Inferior parietal cortex (tissue), 1 donor: ENCODE data around the gene RHCE.
"Not testable (repeated sequence)": the region's sequence is repeated elsewhere in the genome, so short reads cannot be mapped to it uniquely, and the experiment has no call there.

Source experiments
- DNase-seq: peaks from one replicate; pipeline ENCODE4 v3.0.0-alpha.2; 2016; ENCODE audit errors: extremely low spot score

Gene RHCE

DNA sequence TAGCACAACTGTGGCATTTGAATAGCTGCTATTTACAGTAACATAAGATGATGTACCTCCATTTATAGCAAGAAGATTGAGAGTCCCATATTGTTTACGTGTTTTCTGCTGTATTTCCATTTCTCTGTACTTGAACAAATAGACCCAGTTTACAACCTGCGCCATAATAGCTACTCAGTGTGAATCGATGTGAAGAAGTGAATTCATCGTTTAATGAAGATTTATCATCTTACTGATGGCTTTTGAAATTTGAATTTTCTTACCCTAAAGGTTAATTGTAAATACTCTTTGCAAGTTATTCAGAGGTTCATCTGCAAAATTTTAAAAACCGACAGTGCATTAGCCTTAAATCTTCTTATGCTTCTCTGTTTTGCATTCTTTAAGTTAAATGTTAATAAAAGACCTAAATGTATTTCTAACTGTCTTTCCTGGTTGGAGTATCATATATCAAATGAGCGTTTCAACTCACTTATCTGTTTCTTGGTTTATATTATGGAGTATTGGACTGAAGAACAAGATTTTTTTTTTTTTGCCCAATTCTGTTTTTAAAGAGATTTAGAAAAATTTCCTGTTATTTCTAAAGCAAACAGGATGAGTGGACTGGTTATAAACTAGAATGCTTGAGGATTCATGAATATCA is 12.2 kb upstream of the RHCE start:
- peak; percentile 22 for DNase-seq

DNA sequence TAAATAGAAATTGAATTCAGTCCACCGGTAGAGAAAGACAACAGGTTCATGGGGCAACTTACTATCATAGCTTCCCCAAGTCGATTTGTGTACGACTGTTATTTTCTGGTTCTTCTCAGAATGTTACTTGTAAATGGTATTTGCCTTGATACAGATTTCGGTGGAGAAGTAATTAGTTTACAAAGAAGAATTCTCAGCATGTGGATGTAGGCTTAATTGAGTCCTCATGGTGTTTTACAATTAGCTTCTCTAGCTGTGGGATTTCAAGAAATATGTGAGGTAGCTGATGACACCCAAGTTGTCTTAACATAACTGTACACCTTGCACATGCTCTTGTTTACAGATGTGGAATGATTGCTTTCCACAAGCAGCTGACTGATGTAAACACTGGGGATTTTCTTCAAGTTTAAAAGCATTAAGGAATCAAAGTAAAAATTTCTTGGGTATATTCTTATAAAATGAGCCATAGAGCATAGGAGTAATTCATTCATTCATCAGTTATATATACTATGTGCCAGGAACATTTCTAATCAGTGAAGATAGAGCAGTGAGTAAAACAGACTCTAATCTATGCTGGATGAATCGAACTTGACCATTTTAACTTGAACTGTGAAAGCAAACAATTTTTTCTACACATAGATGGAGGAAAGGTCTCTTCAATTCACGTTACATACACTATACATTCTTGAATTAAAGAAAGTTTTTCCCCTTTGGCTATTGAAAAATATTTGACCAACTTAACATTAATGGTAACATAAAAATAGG is 11.5 kb upstream of the RHCE start:
- DNase-seq = peak; percentile 37

DNA sequence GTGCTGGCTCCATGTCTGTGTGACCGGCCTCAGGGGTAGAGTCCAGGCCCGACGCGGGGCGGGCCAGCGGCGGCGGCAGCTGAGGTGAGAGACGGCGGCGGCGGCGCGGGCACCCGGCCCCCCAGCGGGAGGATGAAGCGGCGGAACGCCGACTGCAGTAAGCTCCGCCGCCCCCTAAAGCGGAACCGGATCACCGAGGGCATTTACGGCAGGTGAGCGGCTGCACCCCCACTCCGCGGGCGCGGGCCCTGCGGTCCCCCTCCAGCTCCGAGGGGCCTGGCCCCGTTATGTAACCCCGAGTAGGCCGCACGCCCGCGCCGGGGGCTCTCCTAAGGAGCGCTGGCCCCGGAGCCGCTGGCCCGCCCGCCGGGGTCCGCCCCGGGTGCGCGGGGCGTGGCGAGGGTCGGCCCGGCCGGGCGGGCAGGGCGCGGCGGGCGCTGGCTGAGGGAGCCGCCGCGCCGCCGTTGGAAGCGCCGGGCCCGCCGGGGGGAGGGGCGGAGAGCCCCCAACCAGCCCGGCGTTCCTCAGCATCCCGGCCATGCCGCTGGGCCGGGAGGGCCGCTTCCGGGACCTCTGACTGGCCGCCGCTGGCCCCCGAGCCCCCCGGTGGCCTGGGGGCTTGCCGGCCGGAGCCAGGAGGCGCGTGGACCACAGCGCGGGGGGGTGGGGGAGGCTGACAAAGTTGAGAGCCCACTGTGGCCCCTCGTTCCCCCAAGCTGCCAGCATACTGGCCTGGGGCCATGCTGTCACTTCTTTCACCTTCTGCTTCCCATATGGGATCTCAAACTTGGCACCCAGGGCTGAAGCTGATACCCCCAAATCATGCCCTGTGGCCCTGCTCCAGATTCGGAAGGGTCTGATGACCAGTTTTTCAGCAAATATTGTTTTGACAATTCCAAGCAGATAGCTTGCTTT is 10.6 kb upstream of the RHCE start:
- DNase-seq = no peak

DNA sequence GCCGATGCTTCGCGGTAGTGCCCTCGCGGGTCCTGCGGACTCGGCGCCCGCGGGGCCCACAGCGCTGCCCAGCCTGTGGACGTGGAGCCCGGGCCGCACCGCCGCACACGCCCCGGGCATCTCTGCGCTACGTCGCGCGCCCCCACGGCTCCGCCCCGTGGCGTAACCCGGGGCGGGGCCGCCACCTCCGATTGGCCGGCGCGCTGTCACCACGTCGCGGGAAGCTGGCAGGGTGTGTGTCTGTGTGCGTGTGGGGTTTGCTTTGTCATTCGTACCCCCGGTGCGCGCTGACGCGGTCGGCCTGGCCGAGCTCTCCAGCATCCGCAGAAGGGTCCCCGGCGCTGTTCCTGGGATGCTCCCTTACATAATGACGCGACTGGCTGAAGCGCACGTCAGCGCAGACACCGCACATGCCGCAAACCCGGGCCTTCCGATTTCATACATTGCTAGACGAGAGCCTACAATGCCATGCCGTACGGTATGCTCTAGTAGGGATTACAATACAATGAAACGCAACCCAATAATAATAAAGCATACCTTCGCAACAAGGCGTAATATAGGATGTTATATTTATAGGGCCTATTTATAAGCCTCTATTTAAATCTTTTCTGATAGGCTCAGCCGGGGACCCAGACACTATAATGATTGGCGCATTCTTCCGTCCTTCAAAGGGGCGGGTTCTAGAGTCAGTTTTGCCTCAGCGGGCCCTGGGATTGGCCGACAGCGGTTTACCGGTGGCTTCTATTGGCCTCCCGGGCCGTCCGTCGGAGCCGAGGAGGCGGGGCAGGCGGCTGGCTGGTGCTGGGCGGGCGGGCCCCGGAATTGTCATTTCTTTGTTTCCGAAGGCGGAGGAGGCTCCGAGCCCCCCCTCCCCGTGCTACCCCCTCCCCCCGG is 9.7 kb upstream of the RHCE start, which contains the start of gene MACO1:
MACO1 (plus strand) TSS at position 825 of the 894 bp plus-strand sequence. CDS start 202 bp downstream, outside the sequence.
- DNase-seq = peak; percentile 100

DNA sequence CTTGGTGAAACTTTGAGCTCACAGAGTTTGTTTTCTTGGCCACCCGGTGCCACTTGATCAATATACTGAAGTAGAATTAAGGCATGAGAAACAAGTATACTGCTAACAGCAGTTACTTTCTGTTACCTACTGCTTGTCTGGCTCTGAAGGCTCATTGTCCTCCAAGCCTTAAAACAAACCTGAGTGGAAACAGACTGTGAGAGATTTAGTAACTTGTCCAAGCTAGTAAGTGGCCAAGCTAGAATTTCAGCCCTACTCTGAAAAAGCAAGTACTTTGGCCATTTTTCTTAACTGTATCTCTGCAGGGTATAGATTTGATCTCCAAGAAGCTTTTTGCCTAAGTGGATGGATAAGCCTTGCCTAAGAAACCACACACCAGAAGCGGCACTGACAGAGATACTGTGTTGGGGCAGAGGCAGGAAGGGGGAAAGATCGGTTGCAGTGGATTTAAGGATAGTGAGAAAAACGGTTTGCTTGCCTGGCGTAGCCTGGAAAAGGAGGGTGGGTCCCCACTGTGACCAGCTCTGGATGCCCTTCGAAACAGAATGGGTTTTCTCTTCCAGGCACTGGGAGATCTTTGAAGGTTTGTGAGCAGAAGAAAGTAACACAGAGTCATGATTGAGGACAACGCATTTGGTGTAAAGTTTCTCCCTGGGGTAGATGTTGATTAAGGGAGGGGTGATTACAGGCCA is 8.0 kb upstream of the RHCE start:
- no peak for DNase-seq

DNA sequence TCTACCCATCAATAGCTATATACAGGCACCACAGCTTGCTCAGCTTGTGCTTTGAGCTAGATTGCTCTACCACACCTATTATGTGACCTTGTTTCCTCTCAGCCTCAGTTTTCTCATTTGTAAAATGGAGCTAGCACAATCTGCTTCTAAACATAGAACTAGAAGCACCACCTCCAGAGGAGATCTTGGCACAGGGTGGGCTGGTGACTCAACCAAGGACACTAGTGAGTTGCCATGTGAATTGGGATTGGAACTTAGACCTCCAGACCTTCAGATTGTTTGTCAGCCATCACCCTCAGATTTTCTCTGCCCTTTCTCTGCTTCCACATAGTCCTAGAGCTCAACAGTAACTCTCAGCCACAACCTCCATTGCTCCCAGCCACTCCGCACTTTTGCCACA is 7.1 kb upstream of the RHCE start:
- no peak for DNase-seq

DNA sequence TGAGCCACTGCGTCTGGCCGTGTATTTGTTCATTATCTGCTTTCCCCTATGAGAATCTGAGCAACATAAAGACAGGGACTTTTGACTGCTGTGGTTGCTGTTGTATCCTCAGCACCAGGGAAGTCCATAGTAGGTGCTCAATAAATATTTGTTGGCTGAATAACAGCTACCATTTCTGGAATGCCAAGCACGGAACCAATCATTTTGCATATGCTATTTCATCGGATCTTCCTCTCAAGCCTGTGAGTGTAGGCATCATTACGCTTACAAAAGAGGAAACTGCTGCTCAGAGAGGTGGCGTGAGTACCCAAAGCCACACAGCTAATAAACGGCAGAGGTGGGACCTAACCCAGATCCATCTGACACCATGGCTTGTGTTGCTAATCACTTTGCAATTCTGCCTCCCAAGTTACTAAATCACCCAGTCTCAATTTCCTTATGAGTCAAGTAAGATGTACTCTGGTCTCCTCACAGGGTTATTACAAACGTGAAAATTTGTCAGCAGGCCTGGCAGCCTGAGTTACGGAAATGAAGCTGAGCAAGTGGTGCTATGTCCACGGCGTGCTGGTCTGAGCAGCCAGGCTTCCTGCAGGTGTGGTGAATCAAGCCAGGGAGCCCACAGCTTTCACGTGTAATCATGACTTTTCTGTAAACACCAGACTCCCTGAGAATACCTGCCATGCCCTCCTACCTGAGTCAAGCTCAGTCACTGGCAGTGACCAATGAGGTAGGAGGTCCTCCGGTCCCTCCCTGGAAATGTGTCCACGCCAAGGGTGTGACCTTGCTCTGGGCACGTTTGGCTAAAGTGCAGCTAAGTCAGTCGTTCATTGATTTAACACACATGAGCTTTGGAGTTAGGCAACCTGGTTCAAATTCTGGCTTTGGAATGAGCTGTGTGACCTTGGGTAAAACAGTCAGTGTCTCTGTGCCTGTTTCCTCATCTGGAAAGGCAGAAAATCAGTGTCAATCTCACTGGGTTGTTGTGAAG is 4.8 kb upstream of the RHCE start:
- DNase-seq = no peak

DNA sequence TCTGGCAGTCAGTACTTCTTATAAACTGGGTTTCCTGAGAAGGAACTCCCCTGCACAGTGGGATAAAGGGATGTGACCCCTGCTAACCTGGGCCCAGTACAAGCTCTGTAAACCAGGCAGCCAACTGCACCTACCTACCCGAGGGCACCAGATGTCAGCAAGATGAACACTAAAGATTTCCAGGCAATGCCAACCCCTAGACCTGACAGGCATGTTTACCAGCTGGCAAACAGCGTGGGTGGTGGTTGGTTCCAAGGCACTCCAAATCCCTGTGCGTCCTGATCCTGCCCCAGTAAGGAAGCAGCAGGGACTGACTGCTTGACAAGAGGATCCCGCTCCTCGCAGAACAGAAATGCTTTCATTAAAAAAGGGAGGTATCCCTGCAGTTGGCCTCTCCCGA is 2.6 kb upstream of the RHCE start:
- not testable (repeated sequence) for DNase-seq

DNA sequence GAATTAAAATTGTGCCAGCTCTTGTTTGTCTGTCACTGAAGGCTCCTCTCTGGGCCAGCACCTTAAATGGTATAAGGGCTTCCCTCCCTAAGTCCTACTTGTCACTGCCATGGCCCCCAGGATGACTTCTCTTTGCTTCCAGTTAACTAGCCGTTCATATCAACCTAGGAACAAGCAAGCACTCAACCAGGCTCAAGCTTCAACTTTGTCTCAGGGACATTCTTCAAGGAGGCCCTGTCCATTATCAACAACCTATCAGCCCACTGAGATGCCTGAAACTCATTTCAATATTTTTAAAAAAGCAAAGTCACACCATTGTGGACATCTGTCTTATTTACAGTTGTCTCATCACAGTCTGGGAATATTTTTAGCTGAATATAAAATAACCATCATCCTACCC is 1.3 kb downstream of the RHCE start:
- not testable (repeated sequence) for DNase-seq

DNA sequence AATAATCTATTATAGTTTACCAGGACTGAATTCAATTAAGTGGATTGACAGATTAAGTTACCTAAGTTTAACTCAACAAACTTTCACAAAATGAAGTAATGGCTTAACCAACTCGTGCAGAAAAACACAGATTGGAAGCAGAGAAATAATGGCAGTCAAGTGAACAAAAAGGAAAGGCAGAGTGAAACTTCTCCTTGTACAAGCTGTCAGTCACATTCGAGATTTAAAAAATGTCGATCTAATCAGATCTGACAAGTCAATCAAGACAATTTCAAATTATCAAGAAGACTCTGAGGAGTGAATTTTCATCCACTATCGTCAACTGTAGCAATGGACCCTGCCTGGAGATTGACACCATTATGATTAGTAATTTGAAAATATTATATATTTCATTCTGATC is 3.3 kb downstream of the RHCE start:
- not testable (repeated sequence) for DNase-seq

DNA sequence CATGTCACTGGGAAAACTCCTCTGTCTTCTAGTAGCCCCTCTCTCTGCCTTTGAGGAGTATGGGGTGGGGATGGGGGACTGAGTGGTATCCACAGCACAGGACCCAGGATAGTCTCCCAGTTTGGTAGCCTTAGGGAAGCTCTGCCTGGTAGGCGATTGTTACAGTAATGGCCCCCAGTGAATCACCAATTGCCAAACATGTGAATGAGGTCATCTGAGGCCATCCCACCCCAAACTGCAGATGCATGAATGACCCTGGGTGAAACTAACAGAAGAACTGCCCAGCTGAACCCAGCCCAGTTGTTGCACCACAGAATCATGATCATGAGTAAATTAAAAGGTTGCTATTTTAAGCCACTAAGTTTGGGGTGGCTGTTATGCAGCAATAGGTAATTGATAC is 6.0 kb downstream of the RHCE start:
- DNase-seq = not testable (repeated sequence)

DNA sequence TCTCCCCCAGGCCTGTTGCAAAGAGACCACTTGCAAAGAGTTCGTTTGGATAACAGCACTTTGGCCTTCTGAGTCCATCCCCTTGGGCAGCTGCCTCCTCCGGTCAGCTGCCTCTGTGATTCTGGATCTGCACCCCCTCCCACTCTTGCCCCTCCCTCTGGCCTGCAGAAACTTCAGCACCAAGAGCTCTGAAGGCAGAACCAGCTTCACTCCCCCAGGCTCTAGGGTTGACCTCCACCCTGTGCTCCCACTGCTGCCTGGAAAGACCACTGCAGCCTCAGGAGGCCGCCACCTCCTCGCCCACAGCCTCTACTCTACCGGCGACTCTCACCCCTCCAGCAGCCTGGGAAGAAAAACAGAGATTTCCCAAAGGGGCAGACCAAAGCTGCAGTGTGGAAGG is 6.5 kb downstream of the RHCE start:
- DNase-seq = not testable (repeated sequence)

DNA sequence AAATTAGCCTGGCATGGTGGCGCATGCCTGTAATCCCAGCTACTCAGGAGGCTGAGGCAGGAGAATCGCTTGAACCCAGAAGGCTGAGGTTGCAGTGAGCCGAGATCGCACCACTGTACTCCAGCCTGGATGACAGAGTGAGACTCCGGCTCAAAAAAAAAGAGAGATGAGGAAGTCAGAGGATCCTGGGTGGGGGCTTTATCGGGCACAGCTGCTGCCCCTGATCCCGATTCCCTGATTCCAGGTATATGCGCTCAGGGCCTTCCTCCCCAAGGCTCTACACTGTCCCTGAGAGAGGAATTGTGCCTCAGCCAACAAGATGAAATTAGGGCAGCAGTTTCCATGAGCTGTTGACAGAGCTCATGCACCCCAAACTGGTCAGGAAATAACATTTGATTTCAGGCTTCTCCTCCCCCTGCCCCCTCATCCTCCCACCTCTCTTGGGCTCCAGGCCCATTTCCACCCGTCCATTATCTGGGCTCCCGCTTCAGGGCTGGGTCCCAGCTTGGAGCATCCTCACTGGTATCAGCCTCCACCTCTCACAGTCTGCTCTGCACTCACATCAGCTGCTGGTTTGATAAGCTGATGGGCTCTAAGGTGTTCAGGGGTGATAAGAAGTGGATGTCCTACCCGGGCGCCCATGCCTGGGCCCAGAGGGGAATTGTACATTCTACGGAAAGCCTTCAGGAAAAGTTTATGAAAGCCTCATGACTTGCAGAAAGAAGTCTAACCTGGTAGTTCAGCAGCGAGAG is 7.6 kb downstream of the RHCE start:
- not testable (repeated sequence) for DNase-seq

DNA sequence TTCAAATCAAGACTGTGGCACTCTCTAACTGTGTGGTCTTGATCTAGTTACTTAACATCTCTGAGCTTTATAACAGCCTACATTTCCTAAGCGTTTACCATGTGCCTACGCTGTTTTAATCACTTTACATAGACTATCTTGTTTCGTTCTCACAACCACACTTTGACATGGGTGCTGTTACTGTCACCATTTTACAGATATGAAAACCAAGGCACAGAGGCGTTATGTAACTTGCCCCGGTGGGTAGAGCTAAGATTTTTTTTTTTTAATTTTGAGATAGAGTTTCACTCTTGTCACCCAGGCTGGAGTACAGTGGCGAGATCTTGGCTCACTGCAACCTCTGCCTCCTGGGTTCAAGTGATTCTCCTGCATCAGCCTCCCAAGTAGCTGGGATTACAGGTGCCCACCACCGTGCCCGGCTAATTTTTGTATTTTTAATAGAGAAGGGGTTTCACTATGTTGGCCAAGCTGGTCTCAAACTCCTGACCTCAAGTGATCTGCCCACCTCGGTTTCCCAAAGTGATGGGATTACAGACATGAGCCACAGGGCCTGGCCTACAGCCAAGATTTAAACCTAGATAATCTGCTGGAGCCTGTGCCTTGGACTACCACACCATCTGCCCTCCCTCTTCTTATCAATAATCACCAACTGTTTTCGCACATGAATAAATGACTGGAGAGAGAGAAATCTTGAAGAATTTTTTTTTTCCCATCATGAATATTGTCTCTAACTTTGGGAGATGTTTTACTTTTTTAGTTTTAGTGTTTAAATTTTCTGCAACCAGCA is 10.8 kb downstream of the RHCE start:
- not testable (repeated sequence) for DNase-seq

DNA sequence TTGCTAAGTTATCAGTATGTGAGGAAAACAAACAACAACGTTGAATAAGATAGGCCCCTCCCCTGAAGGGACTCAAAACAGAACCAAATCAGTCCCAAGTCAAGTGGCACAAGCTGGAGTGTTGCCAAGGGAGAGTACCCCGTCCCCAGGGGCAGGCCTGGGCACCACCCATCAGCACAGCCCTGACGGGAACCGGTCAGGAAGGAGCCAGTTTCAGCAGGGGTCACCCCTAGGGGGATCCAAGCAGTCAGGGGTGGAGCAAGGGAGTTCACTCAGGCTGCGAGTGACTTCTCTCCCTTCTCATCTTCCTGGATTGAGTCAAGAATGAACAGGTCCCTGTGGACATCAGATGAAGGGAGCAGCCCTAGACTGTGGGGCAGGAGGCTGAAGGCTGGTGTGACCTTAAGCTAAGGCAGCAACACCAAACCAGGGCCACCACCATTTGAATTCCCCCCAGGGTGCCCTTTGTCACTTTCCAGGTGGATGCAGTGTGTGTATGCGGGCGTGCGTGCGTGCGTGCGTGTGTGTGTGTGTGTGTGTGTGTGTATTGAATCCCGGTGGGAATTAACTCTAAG is 14.8 kb downstream of the RHCE start:
- not testable (repeated sequence) for DNase-seq

DNA sequence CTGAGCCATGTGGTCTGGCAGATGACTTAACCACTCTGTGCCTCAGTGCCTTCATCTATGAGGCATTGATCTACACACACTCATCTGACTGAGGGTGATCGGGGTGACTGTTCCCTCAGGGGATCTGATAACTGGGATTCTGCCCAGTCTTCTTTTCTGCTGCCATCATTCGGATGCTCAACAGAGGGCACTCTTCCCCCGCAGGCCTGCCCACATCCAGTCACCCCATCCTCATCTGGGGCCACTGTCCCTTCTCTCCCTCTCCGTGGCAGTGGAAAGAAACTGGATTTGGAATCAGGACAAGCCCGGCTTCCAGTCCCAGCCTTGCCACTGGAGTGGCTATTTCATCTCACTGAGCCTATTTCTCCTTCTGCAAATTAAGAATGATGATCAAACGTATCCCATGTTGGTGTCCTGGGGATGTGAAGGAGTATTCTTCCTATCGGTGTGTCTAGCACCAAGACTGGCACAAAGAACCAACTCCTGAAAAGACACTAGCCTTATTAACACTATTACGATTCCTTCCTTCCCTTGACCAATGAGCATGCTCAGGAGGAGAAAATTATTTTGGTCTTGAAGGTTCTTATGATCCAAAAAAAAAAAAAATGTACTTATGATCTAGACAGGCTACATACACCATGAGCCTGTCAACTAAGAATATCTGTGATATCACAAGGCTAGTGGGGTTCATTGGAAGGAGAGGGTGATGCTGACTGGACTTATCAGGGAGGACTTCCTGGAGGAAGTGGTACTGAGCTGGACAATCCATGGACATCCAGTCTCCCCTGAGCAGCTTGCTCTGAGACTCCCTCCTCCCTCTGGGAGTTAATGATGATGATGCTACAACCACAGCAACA is 17.4 kb downstream of the RHCE start:
- not testable (repeated sequence) for DNase-seq
